ENCODE measurements around the gene IL1RAPL1.

DNA sequence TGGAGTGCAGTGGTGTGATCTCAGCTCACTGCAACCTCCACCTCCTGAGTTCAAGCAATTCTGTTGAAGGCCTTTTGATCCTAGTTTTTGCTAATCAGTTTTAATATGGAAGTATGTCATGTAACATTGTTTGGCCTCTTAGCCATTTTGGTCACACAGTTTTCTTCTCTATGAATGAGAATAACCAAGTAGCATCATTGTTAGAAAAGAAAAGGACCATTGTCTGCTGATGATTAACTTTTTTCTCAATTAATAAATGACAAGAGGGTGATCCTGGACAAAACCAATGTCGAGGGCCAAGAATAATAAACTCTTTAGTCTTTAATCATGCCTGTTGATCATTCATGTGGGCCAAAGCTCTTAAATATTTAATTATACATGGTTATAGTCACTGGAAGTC is 1338.8 kb downstream of the IL1RAPL1 start:
- TF ChIP-seq, protein P1, sequence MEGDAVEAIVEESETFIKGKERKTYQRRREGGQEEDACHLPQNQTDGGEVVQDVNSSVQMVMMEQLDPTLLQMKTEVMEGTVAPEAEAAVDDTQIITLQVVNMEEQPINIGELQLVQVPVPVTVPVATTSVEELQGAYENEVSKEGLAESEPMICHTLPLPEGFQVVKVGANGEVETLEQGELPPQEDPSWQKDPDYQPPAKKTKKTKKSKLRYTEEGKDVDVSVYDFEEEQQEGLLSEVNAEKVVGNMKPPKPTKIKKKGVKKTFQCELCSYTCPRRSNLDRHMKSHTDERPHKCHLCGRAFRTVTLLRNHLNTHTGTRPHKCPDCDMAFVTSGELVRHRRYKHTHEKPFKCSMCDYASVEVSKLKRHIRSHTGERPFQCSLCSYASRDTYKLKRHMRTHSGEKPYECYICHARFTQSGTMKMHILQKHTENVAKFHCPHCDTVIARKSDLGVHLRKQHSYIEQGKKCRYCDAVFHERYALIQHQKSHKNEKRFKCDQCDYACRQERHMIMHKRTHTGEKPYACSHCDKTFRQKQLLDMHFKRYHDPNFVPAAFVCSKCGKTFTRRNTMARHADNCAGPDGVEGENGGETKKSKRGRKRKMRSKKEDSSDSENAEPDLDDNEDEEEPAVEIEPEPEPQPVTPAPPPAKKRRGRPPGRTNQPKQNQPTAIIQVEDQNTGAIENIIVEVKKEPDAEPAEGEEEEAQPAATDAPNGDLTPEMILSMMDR (conservative IDR thresholded peaks at IDR 0.05 in 1 of 2, IDR thresholded peaks at IDR 0.05 in 1 of 2; ENCODE audit: extremely low read depth in 1 of 2, insufficient read depth in 1 of 2, low read depth in 1 of 2, low read length in 2 of 2), result no peak
- TF ChIP-seq EZH2 (IDR thresholded peaks at IDR 0.05; ENCODE audit: borderline replicate concordance, low read length), result no peak

Measured in mammary epithelial cell (primary cell).